ENCODE measurements around the gene COL19A1. TPM values are rescaled to one million over a fixed set of nuclear protein-coding genes. Genes with fewer than 3 reads are reported as not detected.

COL19A1 gene
- total RNA-seq, 2 experiments from 2014 or later: 0.03 TPM; not detected in 1

DNA sequence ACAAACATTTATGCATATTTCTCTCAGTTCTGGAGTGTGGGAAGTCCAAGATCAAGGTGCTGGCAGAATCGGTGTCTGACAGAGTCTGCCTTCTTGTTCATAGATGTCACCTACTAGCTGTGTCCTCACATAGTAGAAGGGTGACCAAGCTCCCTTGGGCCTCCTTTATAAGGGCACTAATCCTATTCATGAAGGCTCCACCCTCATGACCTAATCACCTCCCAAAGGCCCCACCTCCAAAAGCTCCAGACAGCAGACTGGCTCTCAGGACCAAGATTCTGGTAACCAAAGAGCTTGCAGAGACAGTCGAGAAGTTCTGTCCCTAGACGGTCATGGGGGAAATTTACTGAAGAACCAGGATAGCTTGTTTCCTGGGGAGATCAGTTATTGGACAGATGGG, 297.4 kb downstream of the COL19A1 start:
- Histone ChIP-seq H4K20me1 (ENCODE audit: insufficient read depth, low read length) (no peaks in the 10 kb centered on the region), H3K79me2 (ENCODE audit: insufficient read depth, low read depth, low read length) (no peaks in the 10 kb centered on the region), H3K9me3 (ENCODE audit: low read length) (no peaks in the 10 kb centered on the region), H3K4me3 (ENCODE audit: low read depth, low read length, poor library complexity, severe bottlenecking) (no peak overlapping the region), H3K36me3 (ENCODE audit: insufficient read depth, low read length) (no peaks in the 10 kb centered on the region), H3K4me1 (ENCODE audit: insufficient read depth, low read length, poor library complexity, severe bottlenecking) (no peaks in the 10 kb centered on the region), H3K9me2 (ENCODE audit: insufficient read depth, low read length) (no peaks in the 10 kb centered on the region), H2AFZ (ENCODE audit: low read length) (no peak overlapping the region), H3K4me2 (ENCODE audit: low read length) (no peak overlapping the region), H3K27ac (ENCODE audit: low read depth, low read length, poor library complexity, severe bottlenecking) (no peak overlapping the region)
- CTCF ChIA-PET (ENCODE audit: unreplicated experiment): no interaction called here
- no TSS peak for BruUV-seq (replicated peaks)
- POLR2A ChIA-PET: no interaction called here
- no peak for DNase-seq (ENCODE audit: low spot score)
- intact Hi-C loops (cut with micrococcal nuclease; ENCODE audit: unreplicated experiment): no loop called here
- no peak for TF ChIP-seq EZH2phosphoT487 (IDR thresholded peaks at IDR 0.05; ENCODE audit: borderline replicate concordance, low read depth, low read length)
- TF ChIP-seq, protein P1, sequence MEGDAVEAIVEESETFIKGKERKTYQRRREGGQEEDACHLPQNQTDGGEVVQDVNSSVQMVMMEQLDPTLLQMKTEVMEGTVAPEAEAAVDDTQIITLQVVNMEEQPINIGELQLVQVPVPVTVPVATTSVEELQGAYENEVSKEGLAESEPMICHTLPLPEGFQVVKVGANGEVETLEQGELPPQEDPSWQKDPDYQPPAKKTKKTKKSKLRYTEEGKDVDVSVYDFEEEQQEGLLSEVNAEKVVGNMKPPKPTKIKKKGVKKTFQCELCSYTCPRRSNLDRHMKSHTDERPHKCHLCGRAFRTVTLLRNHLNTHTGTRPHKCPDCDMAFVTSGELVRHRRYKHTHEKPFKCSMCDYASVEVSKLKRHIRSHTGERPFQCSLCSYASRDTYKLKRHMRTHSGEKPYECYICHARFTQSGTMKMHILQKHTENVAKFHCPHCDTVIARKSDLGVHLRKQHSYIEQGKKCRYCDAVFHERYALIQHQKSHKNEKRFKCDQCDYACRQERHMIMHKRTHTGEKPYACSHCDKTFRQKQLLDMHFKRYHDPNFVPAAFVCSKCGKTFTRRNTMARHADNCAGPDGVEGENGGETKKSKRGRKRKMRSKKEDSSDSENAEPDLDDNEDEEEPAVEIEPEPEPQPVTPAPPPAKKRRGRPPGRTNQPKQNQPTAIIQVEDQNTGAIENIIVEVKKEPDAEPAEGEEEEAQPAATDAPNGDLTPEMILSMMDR (conservative IDR thresholded peaks at IDR 0.05; ENCODE audit: low read length): no peak

DNA sequence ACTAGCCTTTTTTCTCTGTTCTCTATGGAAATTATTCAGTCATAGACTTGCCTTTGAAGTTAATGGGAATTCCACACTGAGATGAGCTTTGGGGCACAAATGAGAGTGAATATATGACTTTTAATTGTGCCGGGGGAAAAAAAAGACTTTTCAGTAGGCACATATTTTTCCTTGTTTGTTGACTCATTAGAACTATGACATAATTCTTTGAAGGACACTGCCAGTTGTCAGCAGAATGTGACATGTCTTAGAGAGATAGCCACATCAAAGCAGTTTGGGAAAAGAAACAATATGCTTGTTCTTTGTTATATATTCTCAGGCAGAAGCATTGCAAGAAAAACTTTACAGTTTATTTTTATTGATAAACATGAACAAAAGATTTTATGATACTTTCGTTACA, 298.2 kb downstream of the COL19A1 start:
- intact Hi-C loops (cut with micrococcal nuclease; ENCODE audit: unreplicated experiment): no loop called here

More for the DNA sequence above, 298.2 kb downstream of the COL19A1 start:
- no TSS peak for BruUV-seq (replicated peaks)
- POLR2A ChIA-PET: no interaction called here
- Histone ChIP-seq H3K27ac (ENCODE audit: low read depth, low read length, poor library complexity, severe bottlenecking) (no peak overlapping the region), H3K4me3 (ENCODE audit: low read depth, low read length, poor library complexity, severe bottlenecking) (no peak overlapping the region), H3K4me2 (ENCODE audit: low read length) (no peak overlapping the region), H3K9me3 (ENCODE audit: low read length) (no peaks in the 10 kb centered on the region), H3K9me2 (ENCODE audit: insufficient read depth, low read length) (no peaks in the 10 kb centered on the region), H2AFZ (ENCODE audit: low read length) (no peak overlapping the region), H3K36me3 (ENCODE audit: insufficient read depth, low read length) (no peaks in the 10 kb centered on the region), H4K20me1 (ENCODE audit: insufficient read depth, low read length) (no peaks in the 10 kb centered on the region), H3K4me1 (ENCODE audit: insufficient read depth, low read length, poor library complexity, severe bottlenecking) (no peaks in the 10 kb centered on the region), H3K79me2 (ENCODE audit: insufficient read depth, low read depth, low read length) (no peaks in the 10 kb centered on the region)
- no peak for DNase-seq (ENCODE audit: low spot score)
- TF ChIP-seq EZH2phosphoT487 (IDR thresholded peaks at IDR 0.05; ENCODE audit: borderline replicate concordance, low read depth, low read length): no peak
- TF ChIP-seq, protein P1 (conservative IDR thresholded peaks at IDR 0.05; ENCODE audit: low read length): no peak
- CTCF ChIA-PET (ENCODE audit: unreplicated experiment): no interaction called here
